Measurements from ENCODE around the gene FTO. TPM values are rescaled to one million over a fixed set of nuclear protein-coding genes. Genes with fewer than 3 reads are reported as not detected.

FTO gene
- total RNA-seq, 1 donor from 2014 or later = 69.5 TPM

DNA sequence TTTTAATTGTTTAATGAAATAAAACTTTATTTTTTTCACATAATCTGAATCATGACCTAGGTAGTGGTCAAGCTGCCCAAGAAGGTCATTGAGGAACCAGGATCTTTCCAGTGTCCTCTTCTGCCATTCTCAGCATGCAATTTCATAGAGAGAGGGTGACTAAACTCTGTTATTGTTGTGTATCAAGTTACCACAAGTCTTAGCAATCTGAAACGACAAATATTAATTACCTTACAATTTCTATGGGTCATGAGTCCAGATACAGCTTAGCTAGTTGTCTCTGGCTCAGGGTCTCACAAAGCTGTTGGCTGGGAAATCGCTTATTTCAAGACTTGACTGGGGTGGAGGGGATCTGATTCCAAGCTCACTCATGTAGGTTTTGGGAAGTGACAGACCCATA is 37.6 kb downstream of the FTO start:
- no peak for ATAC-seq
- no peak for DNase-seq (ENCODE audit: missing footprints)

DNA sequence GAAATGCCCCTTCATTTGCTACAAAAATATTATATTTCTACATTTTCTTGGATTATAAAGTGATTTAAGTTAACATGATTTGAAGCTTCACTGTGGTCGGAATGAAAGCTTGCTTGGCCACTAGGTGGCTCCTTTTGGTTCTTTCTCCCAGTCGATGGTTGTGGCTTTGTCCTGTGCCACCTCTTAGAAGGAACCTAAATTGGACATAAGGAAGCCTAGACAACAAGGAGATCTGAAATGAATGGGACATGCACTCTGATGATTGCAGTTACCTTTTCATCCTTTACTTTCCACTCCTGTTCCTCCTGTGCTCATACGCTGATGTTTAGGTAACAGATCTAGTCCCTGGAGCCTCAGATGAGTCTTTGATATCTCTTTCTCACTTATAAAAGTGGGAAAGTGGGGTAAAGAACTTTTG is 39.2 kb downstream of the FTO start:
- no peak for DNase-seq (ENCODE audit: missing footprints)
- ATAC-seq = no peak
- intact Hi-C loops (cut with DNase I) = no loop called here

More for the DNA sequence above, 37.6 kb downstream of the FTO start:
- intact Hi-C loops (cut with DNase I) = no loop called here

DNA sequence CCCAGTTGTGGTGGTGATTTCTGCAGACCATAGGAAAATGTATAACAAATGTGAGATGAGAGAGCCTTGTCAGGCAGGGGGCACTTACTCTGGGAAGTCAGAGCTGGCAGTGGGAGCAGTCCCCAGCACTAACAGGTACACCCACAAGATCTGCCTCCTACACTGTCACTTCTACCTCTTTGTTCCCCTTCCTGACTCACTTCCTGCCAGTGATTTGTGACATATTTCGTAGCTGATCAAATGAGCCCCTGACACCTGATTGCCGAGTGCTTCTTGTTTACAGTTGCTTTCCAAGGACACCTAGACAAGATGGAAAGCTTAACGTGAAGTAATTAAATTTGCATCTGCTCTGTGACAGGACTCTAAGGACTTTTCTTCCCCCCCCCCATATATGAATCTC is 40.5 kb downstream of the FTO start:
- DNase-seq (ENCODE audit: missing footprints) (no peak), ATAC-seq (no peak)
- intact Hi-C loops (cut with DNase I) = no loop called here

DNA sequence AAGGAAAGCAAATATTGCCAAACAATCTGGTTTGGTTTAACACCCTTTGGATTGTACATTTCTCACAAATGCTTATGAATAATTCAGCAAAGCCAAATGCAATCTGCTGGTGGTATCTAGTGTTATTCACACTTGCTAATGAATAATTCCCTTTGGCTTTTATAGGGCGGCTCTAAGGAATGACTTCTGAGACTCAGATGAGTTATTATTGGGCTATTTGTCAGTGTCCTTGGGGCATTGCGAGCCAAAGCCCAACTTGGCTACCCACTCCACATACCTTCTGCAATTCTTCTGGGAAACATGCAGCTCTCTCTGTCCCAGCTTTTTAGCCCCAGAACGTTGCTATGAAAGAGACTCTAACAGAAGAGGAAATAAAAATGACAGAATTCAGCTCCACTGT is 41.1 kb downstream of the FTO start:
- DNase-seq (ENCODE audit: missing footprints) (no peak), ATAC-seq (no peak)
- intact Hi-C loops (cut with DNase I) = no loop called here

DNA sequence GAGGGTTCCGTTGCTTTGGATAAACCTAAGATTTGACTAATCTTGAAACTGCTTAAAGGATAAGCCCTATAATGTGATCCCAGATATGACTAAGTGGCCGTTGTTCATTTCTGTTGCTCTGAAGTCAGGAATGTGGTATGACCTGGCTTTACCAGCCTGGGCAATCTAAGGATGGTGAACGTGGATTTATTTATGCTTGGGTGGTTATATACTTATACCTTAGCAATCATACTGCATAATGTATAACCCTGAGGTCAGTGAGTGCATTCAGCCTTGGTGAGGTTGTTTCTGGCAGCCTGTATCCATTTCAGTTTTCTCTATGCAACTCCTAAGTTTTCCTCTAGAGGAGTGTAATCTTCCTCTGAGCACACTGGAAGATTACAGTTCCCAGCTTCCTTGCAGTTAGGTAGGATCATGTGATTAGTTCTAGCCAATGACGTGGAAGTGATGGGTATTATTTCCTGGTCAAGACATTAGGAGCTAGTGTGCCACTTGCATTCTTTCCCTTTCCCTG is 41.9 kb downstream of the FTO start:
- DNase-seq (ENCODE audit: missing footprints) = no peak
- intact Hi-C loops (cut with DNase I) = no loop called here
- no peak for ATAC-seq

DNA sequence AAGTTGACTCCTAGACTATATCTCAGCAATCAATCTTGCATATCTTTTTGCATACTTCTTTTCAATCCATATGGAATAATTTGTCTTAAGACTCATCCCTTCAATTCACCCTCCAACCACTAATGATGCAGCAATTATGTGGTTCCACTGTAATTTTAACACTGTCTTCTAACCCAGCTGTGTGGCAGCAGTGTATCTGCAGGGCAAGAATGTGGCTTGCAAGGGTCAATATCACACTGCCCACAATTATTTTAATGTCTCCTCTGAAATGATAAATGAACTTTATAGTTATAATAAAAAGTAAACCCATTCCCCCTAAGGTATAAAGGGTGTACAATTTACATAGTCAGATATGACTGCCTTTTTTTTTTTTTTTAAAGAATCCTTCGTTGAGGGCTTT is 48.6 kb downstream of the FTO start:
- DNase-seq (ENCODE audit: missing footprints) = no peak
- intact Hi-C loops (cut with DNase I) = no loop called here
- no peak for ATAC-seq

DNA sequence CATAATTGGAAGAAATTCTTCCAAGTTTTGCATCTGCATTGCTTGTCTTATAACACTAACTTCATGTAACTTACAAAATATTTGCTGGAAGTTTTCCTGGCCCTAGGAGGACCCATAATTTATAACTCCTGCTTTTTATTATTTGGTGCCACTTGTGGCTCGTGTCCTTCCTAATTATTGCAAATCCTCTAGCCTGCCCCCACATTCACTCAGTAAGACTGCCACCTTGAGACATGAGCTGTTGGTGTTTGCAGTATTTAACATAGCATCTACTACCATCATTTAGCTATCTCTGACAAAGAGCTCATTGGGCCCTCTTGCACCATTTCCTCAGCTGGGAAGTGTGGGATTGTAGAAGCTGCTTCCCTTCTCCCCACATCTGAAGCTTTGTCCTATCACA is 49.5 kb downstream of the FTO start:
- DNase-seq (ENCODE audit: missing footprints) = no peak
- intact Hi-C loops (cut with DNase I) = no loop called here
- no peak for ATAC-seq

DNA sequence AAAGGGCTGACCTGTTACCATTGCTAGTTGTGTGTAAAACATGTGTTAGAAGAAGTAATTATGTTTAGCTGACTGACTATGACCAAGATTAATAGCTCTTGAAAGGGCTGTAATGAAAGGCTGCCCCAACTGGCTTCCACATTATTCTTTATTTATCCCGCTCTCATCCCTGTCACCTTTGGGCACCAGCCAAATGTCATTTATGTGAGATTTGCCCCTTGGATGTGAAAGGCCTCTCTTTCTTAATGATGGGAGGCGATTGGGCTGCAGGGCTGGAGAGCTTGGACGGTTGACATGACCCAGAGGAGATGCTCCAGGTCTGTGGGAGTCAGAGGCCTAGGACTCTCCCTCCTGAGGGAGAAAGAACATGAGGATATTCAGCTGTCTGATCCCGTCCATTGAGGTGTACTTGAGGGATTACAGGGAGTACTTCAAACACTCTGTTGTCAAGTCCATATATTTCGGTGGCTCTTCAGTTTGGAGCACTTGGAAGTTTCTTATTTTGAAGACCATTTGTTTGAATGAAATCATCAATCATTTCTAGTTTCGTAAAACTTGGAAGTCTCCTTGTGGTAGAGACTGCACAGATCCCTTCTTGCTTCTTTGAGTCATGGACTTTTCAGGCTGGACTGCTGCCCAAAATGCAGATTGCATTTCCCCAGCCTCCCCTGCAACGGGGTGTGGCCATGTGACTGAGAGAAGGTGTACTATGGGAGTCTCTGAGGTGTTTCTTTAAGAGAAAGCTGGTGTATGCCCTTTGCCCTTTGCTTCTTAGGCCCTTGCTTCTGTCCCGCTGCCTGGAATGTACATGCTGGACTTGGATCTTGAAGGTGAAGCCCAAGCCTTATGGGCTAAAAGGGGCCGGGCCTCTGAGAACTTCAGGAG is 51.3 kb downstream of the FTO start:
- DNase-seq (ENCODE audit: missing footprints) = peak; percentile 44
- intact Hi-C loops (cut with DNase I) = no loop called here
- peak; percentile 37 for ATAC-seq

DNA sequence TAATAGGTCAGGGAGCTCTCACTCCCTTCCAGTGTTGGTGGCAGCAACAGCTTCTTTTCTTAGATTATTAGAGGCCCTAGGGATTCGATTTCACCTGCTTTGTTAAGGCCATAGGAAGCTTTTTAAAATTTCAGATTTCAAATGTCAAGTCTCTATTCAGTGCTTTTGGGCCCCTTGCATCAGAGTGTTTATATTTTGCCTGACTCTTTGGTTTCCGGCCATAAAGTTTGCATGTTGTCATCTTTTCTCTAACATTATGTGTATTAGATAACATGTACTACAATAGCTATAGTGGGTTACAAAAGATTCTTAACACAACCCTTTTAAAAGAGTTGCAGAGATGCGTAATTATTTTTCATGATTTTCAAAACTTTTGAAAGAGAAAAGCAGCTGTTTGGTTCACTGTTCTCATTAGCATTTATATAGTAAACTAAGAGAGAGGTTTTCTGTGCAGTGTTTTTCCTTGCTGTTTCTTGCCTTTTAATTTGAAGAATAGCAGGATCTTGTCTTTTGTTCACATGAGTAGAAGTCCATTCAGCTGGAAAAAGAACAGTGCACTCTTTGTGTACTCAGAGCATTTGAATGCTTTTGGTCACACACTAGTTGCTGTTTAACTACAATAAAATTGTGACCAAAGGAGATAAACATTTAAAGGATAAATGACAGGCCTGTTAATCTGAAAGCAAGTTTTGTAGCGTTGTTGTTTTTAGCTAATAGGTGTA is 52.5 kb downstream of the FTO start:
- no peak for DNase-seq (ENCODE audit: missing footprints)
- intact Hi-C loops (cut with DNase I) = no loop called here
- ATAC-seq = no peak

DNA sequence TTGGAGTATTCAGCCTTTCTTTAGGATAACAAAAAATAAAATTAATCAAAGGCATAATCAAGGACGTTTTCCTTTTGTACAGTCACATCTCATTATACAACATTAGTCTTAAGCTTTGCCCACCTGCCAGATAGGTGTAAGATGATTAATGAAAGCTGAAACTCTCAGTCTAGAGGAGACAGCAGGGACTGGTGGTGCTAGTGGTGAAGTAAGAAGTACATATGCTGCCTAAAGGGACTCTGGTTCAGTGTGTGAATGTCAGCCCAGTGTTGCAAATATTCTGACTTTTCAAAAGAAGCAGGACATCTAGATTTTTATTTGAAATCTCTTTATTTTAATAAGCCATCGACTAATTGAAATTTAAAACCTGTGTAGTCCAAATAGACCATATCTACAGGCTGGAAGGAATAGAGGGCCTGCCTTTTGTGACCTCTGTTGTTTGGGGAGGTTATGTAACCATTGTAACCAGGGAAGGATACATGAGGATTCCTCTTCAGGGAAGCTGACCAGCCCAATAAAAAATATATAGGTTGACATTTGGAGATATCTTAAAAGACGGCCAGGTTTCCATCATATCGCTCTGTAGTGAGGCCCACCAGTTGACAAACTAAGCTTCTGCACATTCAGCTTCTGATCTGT is 54.1 kb downstream of the FTO start:
- DNase-seq (ENCODE audit: missing footprints) (no peak), ATAC-seq (no peak)
- intact Hi-C loops (cut with DNase I) = no loop called here

DNA sequence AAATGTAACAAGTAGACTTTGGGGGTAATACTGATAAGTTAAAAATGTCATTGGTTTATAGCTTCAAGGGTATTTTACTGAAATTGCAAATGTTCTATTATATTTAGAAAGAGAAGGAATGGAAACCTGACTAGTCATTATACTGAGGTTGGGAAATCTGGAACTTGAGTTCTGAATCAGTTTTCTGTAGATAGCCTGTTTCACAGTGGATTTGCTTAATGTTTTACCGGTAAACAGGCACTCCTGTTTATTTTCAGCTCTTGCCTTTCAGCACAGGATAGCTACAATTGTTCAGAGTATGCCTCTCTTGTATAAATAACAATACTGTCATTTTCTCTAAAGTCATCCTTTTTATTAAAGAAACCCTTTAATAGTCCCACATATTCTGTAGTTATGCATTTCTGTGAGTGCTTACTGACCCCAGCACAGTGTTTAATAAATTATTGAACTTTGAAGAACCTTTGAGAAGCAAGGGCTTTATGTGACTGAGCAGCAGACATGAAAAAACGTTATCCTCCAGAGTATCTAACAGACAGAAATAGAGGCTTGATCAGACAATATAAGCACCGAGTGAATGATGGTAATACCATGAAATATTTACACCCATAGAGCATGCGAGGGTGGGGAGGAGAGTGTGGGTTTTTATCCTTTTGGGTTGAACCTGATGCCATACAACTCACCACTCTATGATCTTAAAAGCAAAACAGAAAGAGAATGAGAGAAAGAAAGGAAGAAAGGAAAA is 58.2 kb downstream of the FTO start:
- DNase-seq (ENCODE audit: missing footprints) = no peak
- no peak for ATAC-seq
- intact Hi-C loops (cut with DNase I) = no loop called here

DNA sequence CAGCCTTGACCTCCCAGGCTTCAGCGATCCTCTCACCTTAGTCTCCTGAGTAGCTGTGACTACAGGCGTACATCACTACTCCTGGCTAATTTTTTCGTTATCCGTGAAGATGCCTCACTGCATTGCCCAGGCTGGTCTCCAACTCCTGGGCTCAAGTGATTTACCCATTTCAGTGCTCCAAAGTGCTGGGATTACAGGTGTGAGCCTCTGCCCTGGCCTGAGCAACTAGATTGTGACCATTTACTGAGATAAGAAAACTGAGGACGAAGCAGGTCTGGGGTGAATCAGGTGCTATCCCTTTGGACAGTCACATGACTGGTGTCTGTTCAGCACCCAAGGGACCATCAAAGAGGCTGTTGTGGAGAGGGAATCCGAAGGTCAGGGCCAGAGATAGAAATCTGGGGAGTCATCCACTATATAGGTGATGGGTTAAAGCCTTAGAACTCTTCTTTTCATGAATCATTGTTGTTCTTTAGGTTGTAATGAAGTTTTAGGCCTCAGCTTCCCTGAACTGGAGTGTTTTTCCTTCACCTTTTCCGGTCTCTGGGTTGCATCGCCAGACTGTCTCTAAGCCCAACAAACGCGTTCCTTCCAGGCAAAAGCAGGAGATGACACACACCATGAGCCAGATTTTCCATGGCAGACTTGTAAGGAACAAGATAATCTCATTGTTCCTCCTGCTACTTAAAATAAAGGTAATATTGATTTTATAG is 62.5 kb downstream of the FTO start:
- no peak for DNase-seq (ENCODE audit: missing footprints)

DNA sequence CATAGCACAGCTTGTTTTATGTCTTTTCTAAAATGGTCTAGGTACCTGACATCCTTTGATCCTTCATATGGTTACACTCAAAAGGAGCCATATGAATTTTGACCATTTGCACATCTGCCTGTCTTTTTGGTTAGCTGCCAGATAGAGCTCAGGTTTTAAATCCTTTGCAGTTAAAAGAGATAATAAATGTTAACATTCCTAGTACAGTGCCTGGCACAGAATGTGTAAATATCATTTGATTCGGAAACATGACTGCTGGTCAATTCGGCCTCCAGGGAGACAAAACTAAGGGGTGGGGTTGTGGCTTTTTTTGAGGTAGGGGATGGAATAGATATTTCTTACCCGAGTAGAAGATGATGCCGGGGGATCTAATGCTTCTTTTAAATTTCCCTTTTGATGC is 64.2 kb downstream of the FTO start:
- DNase-seq (ENCODE audit: missing footprints) (no peak), ATAC-seq (no peak)
- intact Hi-C loops (cut with DNase I) = no loop called here

More for the DNA sequence above, 62.5 kb downstream of the FTO start:
- intact Hi-C loops (cut with DNase I) = no loop called here
- ATAC-seq = no peak

DNA sequence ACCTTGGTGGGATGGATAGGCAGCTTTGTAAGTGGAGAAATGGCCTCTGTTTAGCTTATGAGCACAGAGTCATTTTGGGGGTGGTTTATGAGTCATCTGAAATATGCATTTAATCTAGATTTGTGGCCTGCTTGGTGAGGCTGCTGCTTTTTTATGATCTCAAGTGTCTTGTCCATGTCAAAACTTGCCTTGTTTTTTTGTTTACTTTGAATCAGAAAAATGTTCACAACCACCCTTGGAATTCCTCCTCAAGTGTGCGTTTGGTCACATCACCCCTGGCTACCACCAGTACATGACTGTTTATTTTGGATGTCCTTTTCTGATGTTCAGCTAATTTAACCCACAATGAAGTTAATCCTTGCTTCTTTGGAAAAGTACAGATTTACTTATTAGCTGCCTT is 64.6 kb downstream of the FTO start:
- DNase-seq (ENCODE audit: missing footprints) (no peak), ATAC-seq (no peak)
- intact Hi-C loops (cut with DNase I) = no loop called here

DNA sequence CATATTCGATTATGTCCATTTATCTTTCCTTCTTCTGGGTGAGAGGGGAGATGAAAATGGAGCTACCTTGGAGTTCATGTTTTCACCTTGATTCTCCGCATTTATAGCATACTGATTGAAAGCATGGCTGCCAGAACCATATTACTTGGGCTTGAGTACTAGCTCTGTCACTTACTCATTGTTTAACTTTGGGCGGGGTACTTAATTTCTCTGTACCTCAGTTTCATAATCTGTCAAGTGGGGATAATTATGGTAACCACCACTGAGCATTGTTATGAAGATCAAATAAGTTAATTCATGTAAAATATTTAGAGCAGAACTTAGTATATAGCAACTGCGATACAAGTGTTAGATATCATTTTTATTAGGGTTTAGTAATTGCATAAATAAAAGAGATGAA is 65.2 kb downstream of the FTO start:
- no peak for ATAC-seq

DNA sequence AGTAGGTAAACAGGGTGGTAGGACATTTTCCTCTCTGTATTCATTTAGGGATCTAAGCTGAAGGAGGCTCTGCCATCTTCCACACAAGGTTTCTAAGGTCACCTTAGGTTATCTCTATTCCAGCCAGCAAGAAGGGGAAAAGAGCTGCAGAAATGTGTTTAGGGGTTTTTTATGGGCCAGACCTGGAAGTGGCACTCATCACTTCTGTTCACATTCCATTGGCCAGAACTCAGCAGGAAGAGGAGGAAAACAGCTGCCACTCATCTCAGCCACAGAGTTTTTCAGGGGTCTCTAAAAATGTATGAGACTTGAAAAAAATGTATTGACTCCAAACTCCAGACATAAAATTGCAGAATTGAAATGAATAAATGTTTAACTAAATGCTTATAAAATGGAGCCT is 65.8 kb downstream of the FTO start:
- DNase-seq (ENCODE audit: missing footprints) = no peak
- ATAC-seq = no peak
- intact Hi-C loops (cut with DNase I) = loop anchor here (5.0 to 10.0 kb wide), 4 partner anchors 518 to 1605 kb away; partner anchors contain the start of gene IRX3

More for the DNA sequence above, 65.2 kb downstream of the FTO start:
- intact Hi-C loops (cut with DNase I) = no loop called here
- no peak for DNase-seq (ENCODE audit: missing footprints)

DNA sequence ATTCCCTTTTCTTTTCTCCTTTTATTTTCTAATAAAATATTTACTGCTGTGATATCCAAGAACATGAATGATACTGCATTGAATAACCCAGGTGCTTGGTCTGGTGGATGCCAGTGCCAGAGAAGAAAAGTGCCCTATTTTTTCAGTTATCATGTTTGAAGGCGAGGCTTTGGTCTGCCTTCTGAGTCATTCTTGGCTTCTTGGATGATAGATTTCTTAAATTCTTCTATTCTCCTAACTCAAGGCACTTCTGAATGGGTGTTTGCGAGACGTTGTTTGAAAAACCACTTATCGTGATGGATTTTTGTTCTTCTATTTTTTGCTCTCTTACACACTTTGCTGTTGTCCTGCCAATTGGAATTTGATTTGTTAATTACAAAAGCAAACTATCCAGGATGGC is 66.7 kb downstream of the FTO start:
- intact Hi-C loops (cut with DNase I) = loop anchor here (5.0 to 10.0 kb wide), 4 partner anchors 517 to 1604 kb away; partner anchors contain the start of gene IRX3
- ATAC-seq (no peak), DNase-seq (ENCODE audit: missing footprints) (no peak)

Data from Right ventricle myocardium inferior (tissue), 1 donor.